Hematopoietic multipotent progenitor cell treated with erythropoietin and hydrocortisone succinate and interleukin-3 and kit ligand, for 8 days (in vitro differentiated cells): ENCODE results near the gene ARHGEF28.

Experiments
- DNase-seq: peaks from one replicate; pipeline ENCODE4 v3.0.0-alpha.2; 2015

Gene ARHGEF28

GRCh38 chr5:73743161-73743560 is 117.2 kb downstream of the ARHGEF28 start:
- DNase-seq: no peak

GRCh38 chr5:73745836-73746235 is 119.8 kb downstream of the ARHGEF28 start:
- DNase-seq: no peak

GRCh38 chr5:73746608-73747007 is 120.6 kb downstream of the ARHGEF28 start:
- DNase-seq: no peak

GRCh38 chr5:73747696-73748380 is 121.8 kb downstream of the ARHGEF28 start:
- DNase-seq: no peak

- no peak for DNase-seq
These were observed 122.8 kb downstream of the ARHGEF28 start for GRCh38 chr5:73748510-73749400.

GRCh38 chr5:73749485-73750270 is 123.7 kb downstream of the ARHGEF28 start:
- DNase-seq: no peak

- DNase-seq: no peak
These were observed 125.4 kb downstream of the ARHGEF28 start for GRCh38 chr5:73751254-73751914.

GRCh38 chr5:73754254-73754653 is 128.3 kb downstream of the ARHGEF28 start:
- no peak for DNase-seq

- no peak for DNase-seq
These were observed 131.4 kb downstream of the ARHGEF28 start for GRCh38 chr5:73757416-73757815.

- DNase-seq: no peak
These were observed 133.8 kb downstream of the ARHGEF28 start for GRCh38 chr5:73759771-73760170.

- DNase-seq: no peak
These were observed 137.5 kb downstream of the ARHGEF28 start for GRCh38 chr5:73763300-73764032.

GRCh38 chr5:73764586-73764985 is 138.6 kb downstream of the ARHGEF28 start:
- DNase-seq: no peak

GRCh38 chr5:73764996-73765395 is 139.0 kb downstream of the ARHGEF28 start:
- no peak for DNase-seq

GRCh38 chr5:73766902-73767301 is 140.9 kb downstream of the ARHGEF28 start:
- DNase-seq: no peak

- no peak for DNase-seq
These were observed 144.4 kb downstream of the ARHGEF28 start for GRCh38 chr5:73770172-73771025.

- no peak for DNase-seq
These were observed 148.9 kb downstream of the ARHGEF28 start for GRCh38 chr5:73774924-73775323.

- DNase-seq: no peak
These were observed 150.4 kb downstream of the ARHGEF28 start for GRCh38 chr5:73776405-73776804.

- no peak for DNase-seq
These were observed 151.2 kb downstream of the ARHGEF28 start for GRCh38 chr5:73777192-73777591.

- no peak for DNase-seq
These were observed 154.5 kb downstream of the ARHGEF28 start for GRCh38 chr5:73780302-73781080.

- DNase-seq: no peak
These were observed 155.2 kb downstream of the ARHGEF28 start for GRCh38 chr5:73781107-73781768.
